Mesodermal cell (in vitro differentiated cells): ENCODE data around the gene ERO1B.
A peak's percentile ranks its signal among the peaks of the same experiment; 100 is the strongest.

Source experiments
- H3K27ac ChIP-seq: 2 replicates; pipeline ENCODE4 v1.7.0; 2013; ENCODE audit warnings: mild to moderate bottlenecking, low read depth, low read length, moderate library complexity; ENCODE audit not compliant: severe bottlenecking
- H3K36me3 ChIP-seq: 2 replicates; pipeline ENCODE4 v1.7.1; 2013; ENCODE audit warnings: mild to moderate bottlenecking, low read length, moderate library complexity; ENCODE audit not compliant: control insufficient read depth, insufficient read depth
- H3K4me1 ChIP-seq: one replicate; pipeline ENCODE4 v1.7.1; 2013; ENCODE audit warnings: mild to moderate bottlenecking, low read length; ENCODE audit not compliant: insufficient read depth, control insufficient read depth, poor library complexity, severe bottlenecking
- H3K4me3 ChIP-seq: 2 replicates; pipeline ENCODE4 v1.7.0; 2013; ENCODE audit warnings: low read length, control low read depth, mild to moderate bottlenecking; ENCODE audit not compliant: insufficient read depth, poor library complexity, severe bottlenecking; ENCODE audit errors: extremely low read depth
- H3K9me3 ChIP-seq: 2 replicates; pipeline ENCODE4 v1.7.1; 2013; ENCODE audit warnings: mild to moderate bottlenecking, low read length, moderate library complexity; ENCODE audit not compliant: control insufficient read depth
- WGBS, 2 experiments: methylation state at CpG; one replicate each; pipeline ENCODE4 v1.1.5; 2013; ENCODE audit warnings: missing lambda C conversion rate in 2 of 2; ENCODE audit not compliant: insufficient coverage in 2 of 2; 5-methylcytosine and 5-hydroxymethylcytosine counted together

The ERO1B gene

DNA sequence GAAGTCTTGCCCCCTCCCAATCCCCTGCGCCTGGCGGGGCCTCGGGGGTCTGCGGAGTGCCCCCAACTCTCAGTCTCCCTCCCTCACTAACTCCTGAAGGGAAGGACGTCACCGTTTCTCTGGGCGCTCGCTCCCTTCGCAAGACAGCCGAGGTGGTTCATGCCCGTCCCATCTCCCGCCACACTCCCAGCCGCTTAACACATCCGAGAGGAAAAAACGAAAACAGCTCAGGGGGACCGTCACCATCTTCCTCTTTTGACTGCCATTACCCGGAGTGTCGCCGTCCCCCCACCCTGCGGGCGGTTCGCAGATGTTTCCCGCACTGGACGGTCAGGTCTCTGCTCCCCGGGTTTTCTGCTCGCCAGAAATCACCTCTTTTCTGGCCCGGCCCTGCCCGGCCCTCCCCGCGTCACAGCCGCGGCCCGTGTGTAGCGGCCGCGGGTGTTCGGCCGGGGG lies 532 bp downstream of the ERO1B start:
- Histone ChIP-seq H3K36me3 (no peaks in the 10 kb centered on the region), H3K27ac (no peak overlapping the region), H3K4me3 (peak overlapping the region; percentile 68), H3K4me1 (no peaks in the 10 kb centered on the region), H3K9me3 (no peaks in the 10 kb centered on the region)
- 0 to 1% methylated on average over 30 to 38 of the region's 38 CpGs for WGBS, 2 experiments

DNA sequence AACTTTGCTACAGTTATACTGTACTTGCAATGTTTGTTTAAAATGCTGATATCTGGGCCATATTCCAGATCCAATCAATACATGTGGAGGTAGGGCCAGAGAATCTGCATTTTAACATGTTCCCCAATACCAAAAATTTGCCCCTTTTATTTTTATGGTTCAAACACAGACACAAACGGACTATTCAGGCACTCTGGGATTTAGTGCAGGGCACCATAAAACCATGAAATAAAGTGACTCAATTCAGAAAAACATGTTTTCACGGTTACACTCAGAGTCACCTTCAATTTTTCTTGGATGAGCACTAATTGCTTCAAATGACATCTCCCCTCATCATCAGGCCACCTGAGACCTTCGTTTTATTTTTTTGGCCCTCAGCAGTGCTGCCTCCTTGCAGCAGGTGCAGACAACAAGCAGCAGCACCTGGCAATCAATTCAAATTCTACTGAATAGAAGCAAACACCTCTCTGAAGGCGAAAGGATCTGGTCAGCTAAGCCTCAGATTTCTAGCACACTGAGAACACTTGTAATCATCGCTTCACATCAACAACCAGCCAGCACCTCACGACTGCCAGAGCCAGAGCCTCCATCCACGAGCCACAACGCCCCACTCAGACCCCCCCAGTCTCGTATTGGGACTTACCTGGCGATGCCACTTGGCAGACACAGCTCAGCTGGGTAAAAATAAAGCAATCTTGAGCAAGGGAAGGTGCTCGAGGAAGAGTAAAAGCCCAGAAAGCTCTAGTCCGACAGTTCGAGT lies 1.1 kb downstream of the ERO1B start:
- H3K4me3 ChIP-seq: peak overlapping the region; percentile 68

DNA sequence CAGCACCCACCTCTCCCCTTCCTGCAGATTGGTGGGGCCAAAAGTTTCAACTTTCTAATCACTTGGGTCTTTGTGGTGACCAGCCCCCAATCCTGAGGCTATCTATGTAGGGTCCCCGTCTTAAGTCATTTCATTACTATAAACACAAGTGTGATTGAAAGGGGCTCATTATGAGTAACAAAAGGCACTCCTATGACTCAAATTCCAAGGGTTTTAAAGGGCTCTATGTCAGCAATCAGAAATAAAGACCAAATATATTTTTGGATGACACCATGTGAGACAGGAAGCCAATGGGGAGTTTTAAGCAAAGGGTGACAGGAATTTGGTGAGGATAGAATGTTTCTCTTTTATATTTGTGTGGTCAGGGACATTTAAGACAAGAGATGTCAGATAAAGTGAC lies 6.2 kb downstream of the ERO1B start:
- no peaks in the 10 kb centered on the region for H3K36me3 ChIP-seq
- H3K4me3 ChIP-seq: no peak overlapping the region
- no peaks in the 10 kb centered on the region for H3K9me3 ChIP-seq
- no peaks in the 10 kb centered on the region for H3K4me1 ChIP-seq
- WGBS, 2 experiments: no CpG with 5 or more reads among the region's 1 CpG
- H3K27ac ChIP-seq: no peak overlapping the region

More for the DNA sequence above, 1.1 kb downstream of the ERO1B start:
- H3K4me1 ChIP-seq: no peaks in the 10 kb centered on the region
- no peaks in the 10 kb centered on the region for H3K36me3 ChIP-seq
- no peak overlapping the region for H3K27ac ChIP-seq
- WGBS, 2 experiments: 24 to 32% methylated on average over 8 to 13 of the region's 13 CpGs
- H3K9me3 ChIP-seq: no peaks in the 10 kb centered on the region

DNA sequence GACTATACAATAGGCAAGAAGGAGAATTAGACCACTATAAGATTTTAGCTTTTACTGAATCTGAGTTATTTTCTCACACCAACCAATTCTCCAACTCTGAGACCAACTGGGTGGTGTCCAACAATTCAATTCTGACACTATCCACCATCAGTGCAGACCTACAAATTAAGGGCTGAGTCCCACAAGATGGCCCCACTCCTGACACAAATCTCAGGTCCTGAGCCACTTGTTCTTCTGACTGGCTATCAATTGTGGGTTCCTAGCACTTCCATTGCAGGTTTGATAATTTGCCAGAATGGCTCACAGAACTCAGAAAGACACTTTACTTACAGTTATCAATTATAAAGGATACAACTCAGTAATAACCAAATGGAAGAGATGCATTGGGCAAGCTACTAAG lies 6.7 kb downstream of the ERO1B start:
- H3K4me1 ChIP-seq: no peaks in the 10 kb centered on the region
- no peaks in the 10 kb centered on the region for H3K36me3 ChIP-seq
- no peak overlapping the region for H3K4me3 ChIP-seq
- no peaks in the 10 kb centered on the region for H3K9me3 ChIP-seq
- no peak overlapping the region for H3K27ac ChIP-seq

DNA sequence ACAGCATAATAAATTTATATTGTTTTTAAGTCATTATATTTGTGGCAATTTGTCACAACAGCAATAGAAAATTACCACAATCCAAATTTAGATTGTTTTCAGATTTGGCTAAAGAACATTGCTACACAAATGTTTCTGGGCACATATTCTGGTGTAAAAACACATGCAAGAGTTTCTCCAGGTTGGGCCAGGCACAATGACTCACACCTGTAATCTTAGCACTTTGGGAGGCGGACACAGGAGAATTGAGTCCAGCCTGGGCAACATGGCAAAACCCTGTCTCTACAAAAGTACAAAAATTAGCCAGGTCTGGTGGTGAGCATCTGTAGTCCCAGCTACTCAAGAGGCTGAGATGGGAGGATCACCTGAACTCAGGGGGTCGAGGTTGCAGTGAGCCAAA lies 8.4 kb downstream of the ERO1B start:
- Histone ChIP-seq H3K4me3 (no peak overlapping the region), H3K36me3 (no peaks in the 10 kb centered on the region), H3K27ac (no peak overlapping the region), H3K9me3 (no peaks in the 10 kb centered on the region), H3K4me1 (no peaks in the 10 kb centered on the region)
- WGBS, 2 experiments: 85% methylated on average over 2 of the region's 2 CpGs; no CpG with 5 or more reads in 1 of the 2 experiments

DNA sequence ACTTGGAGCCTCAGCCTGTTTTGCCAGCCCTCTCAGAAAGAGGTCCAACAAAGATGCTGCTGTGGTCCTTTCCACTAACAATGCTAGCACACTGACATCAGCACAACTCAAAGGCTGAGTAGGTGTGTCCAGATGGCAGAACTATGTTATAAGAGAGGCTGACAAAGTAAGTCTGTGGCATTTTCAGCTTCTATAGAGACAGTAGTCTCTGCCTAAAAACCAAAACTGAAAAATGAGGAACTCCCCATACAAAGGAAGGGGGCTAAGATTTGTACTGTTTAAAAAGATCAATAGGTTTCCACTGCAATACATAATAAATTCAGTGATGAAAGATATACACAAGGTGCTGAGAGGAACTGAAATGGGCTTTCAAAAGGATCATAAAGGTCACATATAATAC lies 12.3 kb downstream of the ERO1B start:
- Histone ChIP-seq H3K4me1 (no peaks in the 10 kb centered on the region), H3K9me3 (no peaks in the 10 kb centered on the region), H3K4me3 (no peak overlapping the region), H3K27ac (no peak overlapping the region), H3K36me3 (no peaks in the 10 kb centered on the region)

DNA sequence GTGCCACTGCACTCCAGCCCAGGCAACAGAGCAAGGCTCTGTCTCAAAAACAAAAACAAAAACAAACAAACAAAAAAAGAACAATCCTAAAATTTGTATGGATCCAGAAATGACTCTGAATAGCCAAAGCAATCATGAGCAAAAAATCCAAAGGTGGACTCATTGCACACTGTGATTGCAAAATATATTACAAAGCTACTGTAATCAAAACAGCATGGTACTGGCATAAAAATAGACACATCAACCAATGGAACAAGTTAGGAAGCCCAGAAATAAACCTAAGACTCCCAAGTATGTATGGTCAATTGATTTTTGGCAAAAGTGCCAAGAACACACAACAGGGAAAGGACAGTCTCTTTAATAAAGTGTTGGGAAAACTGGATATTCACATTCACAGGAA lies 19.9 kb downstream of the ERO1B start:
- H3K4me3 ChIP-seq: no peak overlapping the region
- no peaks in the 10 kb centered on the region for H3K36me3 ChIP-seq
- no peak overlapping the region for H3K27ac ChIP-seq
- peaks cover 19% of the 10 kb centered on the region for H3K9me3 ChIP-seq
- no peaks in the 10 kb centered on the region for H3K4me1 ChIP-seq

DNA sequence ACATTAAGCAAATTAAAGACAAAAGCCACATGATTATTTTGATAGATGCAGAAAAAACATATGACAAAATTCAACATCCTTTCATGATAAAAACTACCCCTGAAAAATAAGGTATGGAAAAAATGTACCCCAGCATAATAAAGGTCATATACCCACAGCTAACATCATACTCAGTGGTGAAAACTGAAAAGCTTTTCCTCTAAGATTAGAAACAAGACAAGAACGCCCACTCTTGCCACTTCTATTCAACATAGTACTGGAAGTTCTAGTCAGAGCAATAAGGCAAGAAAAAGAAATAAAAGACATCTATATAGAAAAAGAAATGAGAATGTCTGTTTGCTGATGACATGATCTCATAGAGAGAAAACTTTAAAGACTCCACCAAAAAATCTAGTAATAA lies 20.7 kb downstream of the ERO1B start:
- no peak overlapping the region for H3K27ac ChIP-seq
- H3K4me1 ChIP-seq: no peaks in the 10 kb centered on the region
- H3K4me3 ChIP-seq: no peak overlapping the region
- peaks cover 19% of the 10 kb centered on the region for H3K9me3 ChIP-seq
- WGBS, 2 experiments: no CpG with 5 or more reads among the region's 1 CpG
- no peaks in the 10 kb centered on the region for H3K36me3 ChIP-seq

DNA sequence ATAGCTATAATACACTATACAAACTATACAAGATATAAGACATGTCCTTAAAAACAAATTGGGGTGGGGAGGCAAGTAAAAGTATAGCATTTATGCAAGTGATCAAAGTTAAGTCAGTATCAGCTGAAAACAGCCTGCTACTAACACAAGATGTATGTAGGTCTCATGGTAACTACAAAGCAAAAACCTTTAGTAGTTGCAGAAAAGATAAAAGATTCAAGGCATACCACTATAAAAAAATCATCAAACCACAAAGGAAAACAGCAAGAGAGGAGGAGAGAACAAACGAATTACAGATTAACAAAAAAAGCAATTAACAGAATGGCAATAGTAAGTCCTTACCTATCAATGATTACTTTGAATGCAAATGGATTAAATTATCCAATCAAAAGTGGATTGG lies 22.7 kb downstream of the ERO1B start:
- Histone ChIP-seq H3K9me3 (peaks cover 19% of the 10 kb centered on the region), H3K4me3 (no peak overlapping the region), H3K4me1 (no peaks in the 10 kb centered on the region), H3K36me3 (no peaks in the 10 kb centered on the region), H3K27ac (no peak overlapping the region)
- no CpG with 5 or more reads among the region's 1 CpG for WGBS, 2 experiments

DNA sequence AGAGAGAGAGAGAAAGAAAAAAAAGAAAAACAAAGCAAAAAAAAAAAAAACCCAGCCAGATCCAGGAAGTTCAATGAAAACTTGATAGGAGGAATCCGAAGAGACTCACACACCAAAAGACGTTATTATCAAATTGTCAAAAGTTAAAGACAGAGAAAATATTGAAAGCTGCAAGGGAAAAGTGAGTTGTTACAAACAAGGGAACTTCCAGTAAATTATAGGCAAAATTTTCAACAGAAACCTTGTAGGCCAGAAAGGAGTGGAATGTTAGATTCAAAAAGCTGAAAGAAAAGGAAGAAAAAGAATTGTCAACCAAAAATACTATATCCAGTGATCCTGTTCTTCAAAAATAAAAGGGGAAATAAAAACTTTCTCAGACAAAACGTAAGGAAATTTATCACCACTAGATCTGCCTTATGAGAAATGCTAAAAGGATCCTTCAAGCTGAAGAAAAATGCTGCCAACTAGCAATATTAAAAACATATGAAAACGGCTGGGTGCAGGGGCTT lies 23.6 kb downstream of the ERO1B start:
- H3K36me3 ChIP-seq: no peaks in the 10 kb centered on the region
- no peaks in the 10 kb centered on the region for H3K4me1 ChIP-seq
- 92 to 100% methylated on average over 1 to 2 of the region's 4 CpGs for WGBS, 2 experiments
- H3K4me3 ChIP-seq: no peak overlapping the region
- peaks cover 19% of the 10 kb centered on the region for H3K9me3 ChIP-seq
- H3K27ac ChIP-seq: no peak overlapping the region

DNA sequence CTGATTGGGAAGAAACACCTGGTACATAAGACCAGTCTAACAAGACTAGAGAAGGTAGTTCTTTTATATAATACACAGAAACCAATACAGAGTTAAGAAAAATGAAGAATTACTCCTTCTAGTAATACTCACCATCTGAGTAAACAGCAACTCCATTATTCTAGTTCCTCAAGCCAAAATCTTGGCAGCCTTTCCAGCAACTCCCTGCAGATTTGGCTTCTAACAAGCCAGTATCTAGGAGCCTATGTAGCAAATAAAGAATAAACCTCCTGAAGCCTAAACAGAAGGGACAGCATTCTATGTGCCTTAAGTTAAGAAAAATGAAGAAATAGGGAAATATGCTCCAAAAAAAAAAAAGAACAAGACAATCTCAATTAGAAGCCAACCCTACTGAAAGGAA lies 24.5 kb downstream of the ERO1B start:
- Histone ChIP-seq H3K4me3 (no peak overlapping the region), H3K9me3 (peaks cover 18% of the 10 kb centered on the region), H3K36me3 (no peaks in the 10 kb centered on the region), H3K27ac (no peak overlapping the region), H3K4me1 (no peaks in the 10 kb centered on the region)
